K562 (cell line): Measurements from ENCODE around the gene ZNF565. TPM values are rescaled to one million over a fixed set of nuclear protein-coding genes. Genes with fewer than 3 reads are reported as not detected.

Experiments used
- ATAC-seq: fragments of 200-7000 bp; cut with Tn5 transposase; 3 replicates; pipeline ENCODE4 v1.9.1; 2020; ENCODE audit warnings: moderate library complexity
- BruUV-seq: library from RNA; stranded (reverse); fragments of 400-500 nt; replicated peaks from 2 replicates; lab custom pipeline; 2021; lab: Mats Ljungman, UMichigan
- CTCF ChIA-PET: fragments of 300-600 bp; formaldehyde crosslinking; extraction: SDS; loops from one replicate; lab custom pipeline; 2021; ENCODE audit warnings: low intra/inter-chr PET ratio; lab: Yijun Ruan, JAX
- POLR2A ChIA-PET: fragments of 300-600, 350-650 bp; sonication (Branson Sonifier 250); formaldehyde crosslinking; extraction: SDS; loops from one replicate; lab custom pipeline; 2021; ENCODE audit warnings: antibody characterized with exemption, inconsistent platforms; lab: Yijun Ruan, JAX
- DNase-seq, 4 experiments: peaks; one replicate each; pipeline versions ENCODE4 v3.0.0 to v3.0.0-alpha.2; 2011 to 2018; ENCODE audit warnings: low spot score in 3 of 4, mixed read lengths in 3 of 4; ENCODE audit errors: extremely low read depth in 1 of 4
- FAIRE-seq: peaks from 2 replicates; lab custom pipeline; 2011; peaks lifted over from hg19 to GRCh38; lab: Jason Lieb, UNC
- H2AFZ ChIP-seq: 2 replicates; pipeline ENCODE4 v1.6.0; 2011; ENCODE audit warnings: low read depth, low read length, control low read depth, inconsistent platforms
- H3K27ac ChIP-seq: fragments of 200-600 bp; 3 replicates; pipeline ENCODE4 v1.8.0; 2011; ENCODE audit warnings: low read depth, mild to moderate bottlenecking, control low read depth, inconsistent platforms, low read length, moderate library complexity, mixed read lengths; ENCODE audit errors: extremely low read depth
- H3K27me3 ChIP-seq, 2 experiments: fragments of 300-600 bp in 1 of 2; 2 replicates in 1 of 2; 3 replicates in 1 of 2; pipeline versions ENCODE4 v1.6.0 to v1.8.0; 2011; ENCODE audit warnings: inconsistent platforms in 2 of 2, low read length in 2 of 2, mild to moderate bottlenecking in 1 of 2, mixed read lengths in 1 of 2, moderate library complexity in 1 of 2; ENCODE audit not compliant: control insufficient read depth in 2 of 2, insufficient read depth in 2 of 2
- H3K36me3 ChIP-seq: fragments of 300-600 bp; 3 replicates; pipeline ENCODE4 v1.8.0; 2011; ENCODE audit warnings: mild to moderate bottlenecking, low read length, inconsistent platforms; ENCODE audit not compliant: control insufficient read depth, insufficient read depth
- H3K4me1 ChIP-seq, 2 experiments: fragments of 200-600 bp in 1 of 2; replicated peaks in 1 of 2; 2 replicates in 1 of 2; 3 replicates in 1 of 2; pipeline versions ENCODE4 v1.5.1 to v1.8.0; 2011; ENCODE audit warnings: inconsistent platforms in 2 of 2, low read length in 2 of 2, mild to moderate bottlenecking in 1 of 2, mixed read lengths in 1 of 2, moderate library complexity in 1 of 2; ENCODE audit not compliant: control insufficient read depth in 2 of 2, insufficient read depth in 2 of 2
- H3K4me2 ChIP-seq: 2 replicates; pipeline ENCODE4 v1.6.1; 2011; ENCODE audit warnings: low read length, control low read depth, inconsistent platforms, mixed read lengths; ENCODE audit not compliant: insufficient read depth
- H3K4me3 ChIP-seq: fragments of 200-600 bp; sonication (generic), shearing (Covaris generic); 2 replicates; pipeline ENCODE4 v1.5.1; 2016; ENCODE audit warnings: control low read depth, inconsistent platforms
- H3K79me2 ChIP-seq: fragments of 200-600 bp; 3 replicates; pipeline ENCODE4 v1.8.0; 2011; ENCODE audit warnings: low read length, inconsistent platforms; ENCODE audit not compliant: control insufficient read depth, insufficient read depth
- H3K9ac ChIP-seq, 2 experiments: 2 replicates each; pipeline versions ENCODE4 v1.6.0 to v1.6.1; 2011; ENCODE audit warnings: low read depth in 2 of 2, low read length in 2 of 2, control low read depth in 1 of 2, inconsistent platforms in 1 of 2, mild to moderate bottlenecking in 1 of 2, mixed read lengths in 1 of 2; ENCODE audit not compliant: insufficient read depth in 1 of 2
- H3K9me1 ChIP-seq: one replicate; pipeline ENCODE4 v1.6.0; 2011; ENCODE audit warnings: inconsistent platforms, mild to moderate bottlenecking, low read length, moderate library complexity; ENCODE audit not compliant: control insufficient read depth, insufficient read depth
- H3K9me3 ChIP-seq: replicated peaks from 2 replicates; pipeline ENCODE4 v1.5.1; 2011; ENCODE audit warnings: low read depth, low read length, inconsistent platforms; ENCODE audit not compliant: control insufficient read depth, insufficient read depth
- H4K20me1 ChIP-seq: replicated peaks from 2 replicates; pipeline ENCODE4 v1.6.1; 2011; ENCODE audit warnings: low read length, inconsistent platforms, mixed read lengths; ENCODE audit not compliant: control insufficient read depth, insufficient read depth
- ARNT ChIP-seq, 2 experiments: fragments of 450-650 bp; IDR thresholded peaks; 2 replicates each; pipeline ENCODE4 v1.6.1; 2016; ENCODE audit warnings: mild to moderate bottlenecking in 1 of 2
- CBX3 ChIP-seq, 2 experiments: IDR thresholded peaks; 1 replicate in 1 of 2; 2 replicates in 1 of 2; pipeline ENCODE4 v1.6.1; 2012; ENCODE audit warnings: inconsistent platforms in 2 of 2, low read length in 2 of 2, borderline replicate concordance in 1 of 2, control low read depth in 1 of 2
- GABPA ChIP-seq: fragments of 200-800 bp; sonication (Bioruptor generic); conservative IDR thresholded peaks from 2 replicates; pipeline ENCODE4 v1.6.1; 2016; ENCODE audit warnings: low read depth, missing genetic modification characterization, missing compliant biosample characterization
- RFX1 ChIP-seq: fragments of 450-650 bp; IDR thresholded peaks from 2 replicates; pipeline ENCODE4 v1.6.1; 2016; ENCODE audit warnings: mild to moderate bottlenecking, moderate library complexity
- SNRNP70 ChIP-seq: fragments of 200-400 bp; formaldehyde crosslinking; optimal IDR thresholded peaks from 2 replicates; pipeline ENCODE3; 2017; ENCODE audit warnings: low read depth, low read length
- ZNF140 ChIP-seq: fragments of 250-450 bp; sonication (Bioruptor Pico); IDR thresholded peaks from 2 replicates; pipeline ENCODE4 v1.8.0; 2021; ENCODE audit warnings: moderate library complexity, mild to moderate bottlenecking, inconsistent platforms
- ZNF668 ChIP-seq: fragments of 250-450 bp; sonication (Bioruptor Pico); IDR thresholded peaks from 2 replicates; pipeline ENCODE4 v1.8.0; 2022; ENCODE audit warnings: mild to moderate bottlenecking, inconsistent platforms
- WGBS: fragments of 100-300 bp; shearing (Covaris generic); methylation state at CpG from one replicate; pipeline ENCODE4 v1.1.6; 2016; ENCODE audit warnings: low coverage, mixed read lengths; ENCODE audit not compliant: insufficient coverage; ENCODE audit errors: missing lambda C conversion rate; 5-methylcytosine and 5-hydroxymethylcytosine counted together
- in situ Hi-C: fragments of 300-500 bp; cut with MboI; formaldehyde crosslinking; loops from 4 replicates; pipeline ENCODE4 v1.15.0; 2018; ENCODE audit warnings: inconsistent platforms, mixed read lengths
- intact Hi-C: fragments of 100-400 bp; cut with micrococcal nuclease; formaldehyde crosslinking; loops from 2 replicates; pipeline ENCODE4 v1.14.2; 2022
- polyA plus RNA-seq, 8 experiments: library from polyadenylated mRNA; depleted of rRNA in 4 of 8; stranded (reverse) in 5 of 8; unstranded in 3 of 8; fragments of >200 nt; fragmentation: Nextera tagmentation in 2 of 8; fragmentation: Illumina TruSeq in 1 of 8; extraction: Ambion mirVana in 2 of 8; extraction: Trizol in 1 of 8; gene quantifications; 2 replicates each; pipeline versions ENCODE4 v1.2.1 to v1.2.3, GENCODE V29; 2011 to 2014; ENCODE audit warnings: inconsistent platforms in 1 of 8, missing spikeins in 1 of 8
- total RNA-seq, 7 experiments: library from RNA; depleted of rRNA in 6 of 7; stranded (reverse); fragments of >200 nt in 6 of 7; fragmentation: Illumina TruSeq in 2 of 7; extraction: Trizol in 2 of 7; gene quantifications; 2 replicates each; pipeline versions ENCODE4 v1.2.1 to v1.2.3, GENCODE V29; 2011 to 2021; ENCODE audit warnings: low replicate concordance in 1 of 7
- TF ChIP-seq, protein P1 (sequence below): fragments of 150-350 bp; IDR thresholded peaks from 2 replicates; pipeline ENCODE4 v1.6.1; 2014; ENCODE audit warnings: low read depth, mild to moderate bottlenecking, low read length, borderline replicate concordance
- TF ChIP-seq, protein P2 (sequence below): sonication (generic); formaldehyde crosslinking; IDR thresholded peaks from 2 replicates; pipeline ENCODE4 v1.8.0; 2022; ENCODE audit warnings: mild to moderate bottlenecking, missing genetic modification reagents

ZNF565 gene
- total and polyA plus RNA-seq, 9 of the 15 experiments (the other 6 are each of a cell fraction or from before 2014, with no cell fraction given) = 1.3 to 3.2 (median 2.6) TPM

DNA sequence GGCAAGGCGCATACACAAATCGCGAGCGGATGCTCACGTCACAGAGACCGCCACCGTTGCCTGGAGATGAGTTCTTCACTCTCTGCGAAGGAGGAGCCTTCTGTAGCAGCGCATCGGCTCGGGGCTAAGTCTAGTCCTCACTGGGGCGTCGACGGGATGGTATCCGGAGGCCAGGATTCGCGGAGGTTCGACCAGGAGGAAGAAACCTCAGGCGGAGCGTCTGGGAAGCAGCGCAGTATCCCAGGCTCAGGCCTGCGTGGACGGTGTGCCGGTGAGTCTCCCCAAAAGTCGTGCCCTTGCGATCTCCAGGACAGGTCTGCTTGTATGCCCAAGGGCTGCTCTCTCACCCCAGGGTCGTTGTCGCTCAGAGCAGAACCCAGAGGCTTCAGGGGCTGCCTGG, 40.9 kb upstream of the ZNF565 start:
- Histone ChIP-seq H3K4me1 (peaks cover 0 to 13% of the 10 kb centered on the region in 2 experiments; a peak in 2 of 5 replicates), H3K36me3 (no peaks in the 10 kb centered on the region), H2AFZ (no peak overlapping the region), H3K27ac (no peak overlapping the region), H4K20me1 (no peaks in the 10 kb centered on the region), H3K9me3 (no peaks in the 10 kb centered on the region), H3K27me3 (peaks cover 4 to 37% of the 10 kb centered on the region in 2 experiments; a peak in 3 of 5 replicates), H3K4me3 (no peak overlapping the region), H3K79me2 (no peaks in the 10 kb centered on the region), H3K9ac (no peak overlapping the region; a peak in 1 of 4 replicates), H3K4me2 (no peak overlapping the region), H3K9me1 (no peaks in the 10 kb centered on the region)
- no TSS peak for BruUV-seq
- 0 out of 3 replicates have a peak, but pooled peaks have one; percentile 25 for ATAC-seq
- FAIRE-seq = no peak
- 15% methylated on average over 28 of the region's 28 CpGs for WGBS
- ChIA-PET CTCF (no interaction called here), POLR2A (no interaction called here)
- no peak for DNase-seq
- intact Hi-C loops = no loop called here
- TF ChIP-seq ARNT (IDR thresholded peaks at IDR 0.05) (no peak), RFX1 (peak; percentile 29; the same call in 1 of the 2 replicates)
- in situ Hi-C loops = loop anchor here (5.0 kb wide), 1 partner anchor 47 kb away; no protein-coding TSS in a partner anchor

DNA sequence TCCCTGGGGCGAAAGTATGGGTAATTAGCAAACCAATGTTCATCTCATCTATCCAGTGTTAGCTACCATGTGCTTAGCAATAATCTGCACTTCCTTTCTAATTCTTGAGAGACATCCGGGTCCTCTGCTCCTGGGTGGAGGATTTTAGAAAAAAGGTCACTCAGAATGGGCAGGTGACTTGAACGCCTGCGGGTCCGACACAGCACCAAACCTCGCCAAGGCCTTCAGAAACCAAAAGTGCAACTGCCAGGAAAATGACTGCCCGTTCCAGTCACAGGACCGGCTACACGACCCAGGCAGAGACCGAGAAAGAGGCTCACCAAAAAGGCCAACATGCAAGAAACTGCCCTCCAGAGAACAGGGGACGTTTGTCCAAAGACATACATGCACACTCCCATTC, 40.4 kb upstream of the ZNF565 start:
- DNase-seq = no peak
- peaks cover 0 to 13% of the 10 kb centered on the region in 2 experiments; a peak in 2 of 5 replicates for H3K4me1 ChIP-seq
- no peaks in the 10 kb centered on the region for H3K79me2 ChIP-seq
- no peak for FAIRE-seq
- no peak overlapping the region for H3K4me3 ChIP-seq
- ChIA-PET POLR2A (no interaction called here), CTCF (no interaction called here)
- no peaks in the 10 kb centered on the region for H4K20me1 ChIP-seq
- H3K9me3 ChIP-seq = no peaks in the 10 kb centered on the region
- intact Hi-C loops (no loop called here), in situ Hi-C loops (loop anchor here (5.0 kb wide), 1 partner anchor 47 kb away; no protein-coding TSS in a partner anchor)
- H2AFZ ChIP-seq = no peak overlapping the region
- WGBS = 4% methylated on average over 11 of the region's 11 CpGs
- no TSS peak for BruUV-seq
- H3K36me3 ChIP-seq = no peaks in the 10 kb centered on the region
- no peak overlapping the region for H3K4me2 ChIP-seq
- no peak overlapping the region for H3K9ac ChIP-seq
- peaks cover 4 to 37% of the 10 kb centered on the region in 2 experiments; a peak in 3 of 5 replicates for H3K27me3 ChIP-seq
- no peak overlapping the region for H3K27ac ChIP-seq
- no peak for ATAC-seq
- no peaks in the 10 kb centered on the region for H3K9me1 ChIP-seq
- TF ChIP-seq GABPA = no peak
- TF ChIP-seq, protein P1, sequence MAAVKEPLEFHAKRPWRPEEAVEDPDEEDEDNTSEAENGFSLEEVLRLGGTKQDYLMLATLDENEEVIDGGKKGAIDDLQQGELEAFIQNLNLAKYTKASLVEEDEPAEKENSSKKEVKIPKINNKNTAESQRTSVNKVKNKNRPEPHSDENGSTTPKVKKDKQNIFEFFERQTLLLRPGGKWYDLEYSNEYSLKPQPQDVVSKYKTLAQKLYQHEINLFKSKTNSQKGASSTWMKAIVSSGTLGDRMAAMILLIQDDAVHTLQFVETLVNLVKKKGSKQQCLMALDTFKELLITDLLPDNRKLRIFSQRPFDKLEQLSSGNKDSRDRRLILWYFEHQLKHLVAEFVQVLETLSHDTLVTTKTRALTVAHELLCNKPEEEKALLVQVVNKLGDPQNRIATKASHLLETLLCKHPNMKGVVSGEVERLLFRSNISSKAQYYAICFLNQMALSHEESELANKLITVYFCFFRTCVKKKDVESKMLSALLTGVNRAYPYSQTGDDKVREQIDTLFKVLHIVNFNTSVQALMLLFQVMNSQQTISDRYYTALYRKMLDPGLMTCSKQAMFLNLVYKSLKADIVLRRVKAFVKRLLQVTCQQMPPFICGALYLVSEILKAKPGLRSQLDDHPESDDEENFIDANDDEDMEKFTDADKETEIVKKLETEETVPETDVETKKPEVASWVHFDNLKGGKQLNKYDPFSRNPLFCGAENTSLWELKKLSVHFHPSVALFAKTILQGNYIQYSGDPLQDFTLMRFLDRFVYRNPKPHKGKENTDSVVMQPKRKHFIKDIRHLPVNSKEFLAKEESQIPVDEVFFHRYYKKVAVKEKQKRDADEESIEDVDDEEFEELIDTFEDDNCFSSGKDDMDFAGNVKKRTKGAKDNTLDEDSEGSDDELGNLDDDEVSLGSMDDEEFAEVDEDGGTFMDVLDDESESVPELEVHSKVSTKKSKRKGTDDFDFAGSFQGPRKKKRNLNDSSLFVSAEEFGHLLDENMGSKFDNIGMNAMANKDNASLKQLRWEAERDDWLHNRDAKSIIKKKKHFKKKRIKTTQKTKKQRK = no peak
- no peak for TF ChIP-seq ZNF140 (CRISPR knock-in tag)
- no peak for TF ChIP-seq CBX3 (IDR thresholded peaks at IDR 0.05; ENCODE audit: borderline replicate concordance in 1 of 2, low read length in 2 of 2)
- TF ChIP-seq, protein P2, sequence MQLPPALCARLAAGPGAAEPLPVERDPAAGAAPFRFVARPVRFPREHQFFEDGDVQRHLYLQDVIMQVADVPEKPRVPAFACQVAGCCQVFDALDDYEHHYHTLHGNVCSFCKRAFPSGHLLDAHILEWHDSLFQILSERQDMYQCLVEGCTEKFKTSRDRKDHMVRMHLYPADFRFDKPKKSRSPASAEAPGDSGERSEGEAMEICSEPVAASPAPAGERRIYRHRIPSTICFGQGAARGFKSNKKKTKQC (CRISPR knock-in tag) = no peak
- no peak for TF ChIP-seq SNRNP70
- no peak for TF ChIP-seq ZNF668 (CRISPR knock-in tag)
